ENCODE data around the gene PPIP5K1. TPM values are rescaled to one million over a fixed set of nuclear protein-coding genes. Genes with fewer than 3 reads are reported as not detected.
A peak's percentile ranks its signal among the peaks of the same experiment; 100 is the strongest.

Gene PPIP5K1
- total RNA-seq, 4 donors from 2014 or later = 22.6 to 57.9 (median 40.4) TPM

- H3K4me1 ChIP-seq = peaks cover 0 to 20% (median 7%) of the 10 kb centered on the region in 4 donors
Measured at GRCh38 chr15:43522247-43522646, 67.8 kb downstream of the PPIP5K1 start.

GRCh38 chr15:43521419-43521818 is 68.6 kb downstream of the PPIP5K1 start:
- TF ChIP-seq EP300 (IDR thresholded peaks at IDR 0.05) = no peak
- 92 to 95% methylated on average over 11 of the region's 11 CpGs for WGBS, 2 donors
- no peak overlapping the region for H3K27ac ChIP-seq
- H3K36me3 ChIP-seq = peaks cover 0 to 66% (median 4%) of the 10 kb centered on the region in 3 donors
- H3K27me3 ChIP-seq = no peaks in the 10 kb centered on the region
- no peak for DNase-seq (ENCODE audit: low spot score in 2 of 2)
- peaks cover 0 to 35% (median 0%) of the 10 kb centered on the region in 4 donors for H3K9me3 ChIP-seq
- H3K4me1 ChIP-seq = peaks cover 0 to 28% (median 12%) of the 10 kb centered on the region in 4 donors
- H3K4me3 ChIP-seq = no peak overlapping the region

More at GRCh38 chr15:43522247-43522646, 67.8 kb downstream of the PPIP5K1 start:
- TF ChIP-seq CTCF (IDR thresholded peaks at IDR 0.05) = no peak
- TF ChIP-seq EP300 (IDR thresholded peaks at IDR 0.05) = no peak
- no peak for TF ChIP-seq POLR2A (IDR thresholded peaks at IDR 0.05)
- Histone ChIP-seq H3K27ac (no peak overlapping the region), H3K36me3 (peaks cover 0 to 74% (median 4%) of the 10 kb centered on the region in 3 donors), H3K4me3 (no peak overlapping the region), H3K27me3 (no peaks in the 10 kb centered on the region), H3K9me3 (peaks cover 0 to 35% (median 0%) of the 10 kb centered on the region in 4 donors)
- DNase-seq (ENCODE audit: low spot score in 2 of 2) = no peak
- WGBS, 2 donors = 90 to 91% methylated on average over 9 of the region's 9 CpGs

GRCh38 chr15:43520138-43520537 is 69.9 kb downstream of the PPIP5K1 start:
- no peaks in the 10 kb centered on the region for H3K27me3 ChIP-seq
- TF ChIP-seq POLR2A (IDR thresholded peaks at IDR 0.05) (no peak), CTCF (IDR thresholded peaks at IDR 0.05) (no peak), EP300 (IDR thresholded peaks at IDR 0.05) (no peak)
- no peak overlapping the region for H3K4me3 ChIP-seq
- no peak for DNase-seq (ENCODE audit: low spot score in 2 of 2)
- peaks cover 0 to 29% (median 0%) of the 10 kb centered on the region in 4 donors for H3K9me3 ChIP-seq
- peaks cover 0 to 53% (median 4%) of the 10 kb centered on the region in 3 donors for H3K36me3 ChIP-seq
- H3K27ac ChIP-seq = no peak overlapping the region
- 52% methylated on average over 2 of the region's 2 CpGs for WGBS, 2 donors
- peaks cover 0 to 41% (median 17%) of the 10 kb centered on the region in 4 donors for H3K4me1 ChIP-seq

- no peaks in the 10 kb centered on the region for H3K27me3 ChIP-seq
- H3K36me3 ChIP-seq = peaks cover 0 to 44% (median 4%) of the 10 kb centered on the region in 3 donors
- 58 to 70% methylated on average over 2 of the region's 2 CpGs for WGBS, 2 donors
- peak overlapping the region in 2 of 4 donors; percentile 83 to 87 for H3K27ac ChIP-seq
- no peak for TF ChIP-seq CTCF (IDR thresholded peaks at IDR 0.05)
- TF ChIP-seq EP300 (IDR thresholded peaks at IDR 0.05) = no peak
- TF ChIP-seq POLR2A (IDR thresholded peaks at IDR 0.05) = no peak
- H3K9me3 ChIP-seq = peaks cover 0 to 19% (median 0%) of the 10 kb centered on the region in 4 donors
- no peak overlapping the region for H3K4me3 ChIP-seq
- no peak for DNase-seq (ENCODE audit: low spot score in 2 of 2)
- H3K4me1 ChIP-seq = peaks cover 0 to 48% (median 17%) of the 10 kb centered on the region in 4 donors
Measured at GRCh38 chr15:43519196-43519595, 70.8 kb downstream of the PPIP5K1 start.

GRCh38 chr15:43518197-43518761 is 71.7 kb downstream of the PPIP5K1 start:
- H3K9me3 ChIP-seq = peaks cover 0 to 10% (median 0%) of the 10 kb centered on the region in 4 donors
- TF ChIP-seq POLR2A (IDR thresholded peaks at IDR 0.05) (no peak), CTCF (IDR thresholded peaks at IDR 0.05) (no peak), EP300 (IDR thresholded peaks at IDR 0.05) (no peak)
- no peak for DNase-seq (ENCODE audit: low spot score in 2 of 2)
- peak overlapping the region; percentile 67 to 87 (median 78) for H3K27ac ChIP-seq
- WGBS, 2 donors = 1 to 5% methylated on average over 18 of the region's 18 CpGs
- H3K4me3 ChIP-seq = peak overlapping the region; percentile 35 to 57 (median 46)
- peaks cover 0 to 34% (median 4%) of the 10 kb centered on the region in 3 donors for H3K36me3 ChIP-seq
- no peaks in the 10 kb centered on the region for H3K27me3 ChIP-seq
- H3K4me1 ChIP-seq = peaks cover 0 to 53% (median 17%) of the 10 kb centered on the region in 4 donors

Data from tibial nerve (tissue), 4 donors.